HepG2 (cell line): Measurements from ENCODE around the gene C16orf54. TPM values are rescaled to one million over a fixed set of nuclear protein-coding genes. Genes with fewer than 3 reads are reported as not detected.
A peak's percentile ranks its signal among the peaks of the same experiment; 100 is the strongest.

Experiments
- ARHGAP35 ChIP-seq: sonication (generic); formaldehyde crosslinking; IDR thresholded peaks from 2 replicates; pipeline ENCODE4 v1.9.0; 2022; ENCODE audit warnings: mild to moderate bottlenecking, inconsistent platforms, moderate library complexity, missing genetic modification reagents, borderline replicate concordance
- BRCA1 ChIP-seq: sonication (generic); formaldehyde crosslinking; IDR thresholded peaks from 2 replicates; pipeline ENCODE4 v1.4.0; 2020; ENCODE audit warnings: missing genetic modification reagents
- CEBPG ChIP-seq: IDR thresholded peaks from 2 replicates; pipeline ENCODE4 v1.6.1; 2016
- CREM ChIP-seq, 2 experiments: sonication (generic) in 1 of 2; formaldehyde crosslinking in 1 of 2; IDR thresholded peaks; 2 replicates each; pipeline versions ENCODE4 v1.4.0 to v1.6.1; 2016 to 2020; ENCODE audit warnings: antibody characterized with exemption in 1 of 2, mild to moderate bottlenecking in 1 of 2, missing genetic modification reagents in 1 of 2
- DNMT3B ChIP-seq: conservative IDR thresholded peaks from 2 replicates; pipeline ENCODE4 v1.6.1; 2016; ENCODE audit warnings: missing biosample characterization, control low read depth
- HDAC1 ChIP-seq: sonication (generic); formaldehyde crosslinking; IDR thresholded peaks from 2 replicates; pipeline ENCODE4 v1.5.1; 2020; ENCODE audit warnings: mild to moderate bottlenecking, missing genetic modification reagents
- HMGA1 ChIP-seq: sonication (generic); formaldehyde crosslinking; conservative IDR thresholded peaks from 2 replicates; pipeline ENCODE4 v1.4.0; 2020; ENCODE audit warnings: missing genetic modification reagents
- HOXD1 ChIP-seq: sonication (generic); formaldehyde crosslinking; IDR thresholded peaks from 2 replicates; pipeline ENCODE4 v1.5.0; 2020; ENCODE audit warnings: missing genetic modification reagents
- MATR3 ChIP-seq: sonication (generic); formaldehyde crosslinking; IDR thresholded peaks from 2 replicates; pipeline ENCODE4 v1.4.0; 2020; ENCODE audit warnings: missing genetic modification reagents
- NAIF1 ChIP-seq: sonication (generic); formaldehyde crosslinking; IDR thresholded peaks from 2 replicates; pipeline ENCODE4 v1.5.0; 2020; ENCODE audit warnings: mild to moderate bottlenecking, missing genetic modification reagents, borderline replicate concordance
- PAWR ChIP-seq: sonication (generic); formaldehyde crosslinking; IDR thresholded peaks from 2 replicates; pipeline ENCODE4 v1.4.0; 2020; ENCODE audit warnings: missing genetic modification reagents, mild to moderate bottlenecking, borderline replicate concordance
- RBM39 ChIP-seq: fragments of 200-400 bp; formaldehyde crosslinking; IDR thresholded peaks from one replicate; pipeline ENCODE4 v1.6.1; 2018; ENCODE audit warnings: antibody characterized with exemption, mild to moderate bottlenecking, low read depth, low read length; ENCODE audit not compliant: poor library complexity, severe bottlenecking
- RELA ChIP-seq: sonication (generic); formaldehyde crosslinking; IDR thresholded peaks from 2 replicates; pipeline ENCODE4 v1.4.0; 2020; ENCODE audit warnings: missing genetic modification reagents
- SIX1 ChIP-seq: sonication (generic); formaldehyde crosslinking; IDR thresholded peaks from 2 replicates; pipeline ENCODE4 v1.4.0; 2020; ENCODE audit warnings: missing genetic modification reagents, borderline replicate concordance
- TBX2 ChIP-seq: sonication (generic); formaldehyde crosslinking; IDR thresholded peaks from 2 replicates; pipeline ENCODE4 v1.5.0; 2020; ENCODE audit warnings: missing genetic modification reagents, mild to moderate bottlenecking, borderline replicate concordance
- ZNF335 ChIP-seq: sonication (generic); formaldehyde crosslinking; IDR thresholded peaks from 2 replicates; pipeline ENCODE4 v1.4.0; 2020; ENCODE audit warnings: missing genetic modification reagents
- ZNF337 ChIP-seq: sonication (generic); formaldehyde crosslinking; IDR thresholded peaks from 2 replicates; pipeline ENCODE4 v1.5.1; 2020; ENCODE audit warnings: missing genetic modification reagents, low read depth, mild to moderate bottlenecking, borderline replicate concordance
- ZNF580 ChIP-seq: IDR thresholded peaks from 2 replicates; pipeline ENCODE4 v1.6.1; 2016; ENCODE audit warnings: low read depth, borderline replicate concordance
- polyA plus RNA-seq, 8 experiments: library from polyadenylated mRNA; depleted of rRNA in 3 of 8; stranded (reverse) in 7 of 8; unstranded in 1 of 8; fragments of >200 nt; fragmentation: Illumina TruSeq in 4 of 8; extraction: Trizol in 4 of 8; gene quantifications; 2 replicates each; pipeline versions ENCODE4 v1.2.1 to v1.2.3, GENCODE V29; 2011 to 2016; ENCODE audit warnings: low read depth in 4 of 8, missing spikeins in 1 of 8, mixed read lengths in 1 of 8; ENCODE audit not compliant: insufficient read depth in 1 of 8
- total RNA-seq, 5 experiments: library from RNA; depleted of rRNA; stranded (reverse); fragments of >200 nt; fragmentation: Illumina TruSeq; extraction: Trizol; gene quantifications; 2 replicates each; pipeline ENCODE4 v1.2.3, GENCODE V29; 2016; ENCODE audit warnings: low read depth in 1 of 5
- TF ChIP-seq, protein P1 (sequence below): sonication (generic); formaldehyde crosslinking; IDR thresholded peaks from 2 replicates; pipeline ENCODE4 v1.5.0; 2020; ENCODE audit warnings: mild to moderate bottlenecking, missing genetic modification reagents, moderate library complexity
- TF ChIP-seq, protein P2 (sequence below): sonication (generic); formaldehyde crosslinking; IDR thresholded peaks from 2 replicates; pipeline ENCODE4 v1.4.0; 2020; ENCODE audit warnings: missing genetic modification reagents, mild to moderate bottlenecking, borderline replicate concordance
- TF ChIP-seq, protein P3 (sequence below): sonication (generic); formaldehyde crosslinking; IDR thresholded peaks from 2 replicates; pipeline ENCODE4 v1.4.0; 2020; ENCODE audit warnings: missing genetic modification reagents; ENCODE audit errors: not compliant biosample characterization
- TF ChIP-seq, protein P4 (sequence below): sonication (generic); formaldehyde crosslinking; IDR thresholded peaks from 2 replicates; pipeline ENCODE4 v1.5.0; 2020; ENCODE audit warnings: mild to moderate bottlenecking, missing genetic modification reagents

Gene C16orf54
- total and polyA plus RNA-seq, 2 of the 13 experiments (the other 11 are each of a cell fraction or from before 2014, with no cell fraction given), result not detected

DNA sequence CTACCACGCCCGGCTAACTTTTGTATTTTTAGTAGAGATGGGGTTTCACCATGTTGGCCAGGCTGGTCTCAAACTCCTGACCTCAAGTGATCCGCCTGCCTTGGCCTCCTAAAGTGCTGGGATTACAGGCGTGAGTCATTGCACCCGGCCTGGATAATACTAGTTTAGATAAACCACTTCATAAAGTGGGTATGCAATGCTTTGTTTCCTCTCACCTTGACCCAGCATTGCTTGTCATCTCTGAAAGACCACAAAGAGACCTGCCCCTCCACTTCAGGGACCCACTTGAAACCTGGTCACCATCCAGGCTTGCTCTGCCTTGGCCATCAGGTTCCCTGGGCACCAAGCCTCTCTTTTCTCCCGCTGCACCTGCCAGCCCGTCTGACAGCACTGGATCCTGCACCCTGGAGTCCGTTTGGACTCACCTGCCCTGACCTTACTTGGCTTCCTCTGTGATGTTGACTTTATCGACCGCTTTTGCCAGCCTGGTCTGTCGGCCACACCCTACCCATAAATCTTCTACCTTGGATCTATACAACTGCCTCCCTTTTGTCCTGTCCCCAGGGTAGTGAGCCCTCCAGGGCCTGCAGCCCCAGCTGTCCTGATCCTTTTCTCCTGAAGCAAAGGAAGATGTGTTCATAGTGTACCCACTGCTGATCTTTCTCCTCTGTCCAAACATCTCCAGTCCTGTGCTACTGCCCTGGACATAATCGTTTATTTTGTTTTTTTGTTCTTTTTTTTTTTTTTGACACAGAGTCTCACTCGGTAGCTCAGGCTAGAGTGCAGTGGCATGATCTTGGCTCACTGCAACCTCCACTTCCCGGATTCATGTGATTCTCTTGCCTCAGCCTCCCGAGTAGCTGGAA is 19.6 kb upstream of the C16orf54 start (continued):
- TF ChIP-seq, protein P1, sequence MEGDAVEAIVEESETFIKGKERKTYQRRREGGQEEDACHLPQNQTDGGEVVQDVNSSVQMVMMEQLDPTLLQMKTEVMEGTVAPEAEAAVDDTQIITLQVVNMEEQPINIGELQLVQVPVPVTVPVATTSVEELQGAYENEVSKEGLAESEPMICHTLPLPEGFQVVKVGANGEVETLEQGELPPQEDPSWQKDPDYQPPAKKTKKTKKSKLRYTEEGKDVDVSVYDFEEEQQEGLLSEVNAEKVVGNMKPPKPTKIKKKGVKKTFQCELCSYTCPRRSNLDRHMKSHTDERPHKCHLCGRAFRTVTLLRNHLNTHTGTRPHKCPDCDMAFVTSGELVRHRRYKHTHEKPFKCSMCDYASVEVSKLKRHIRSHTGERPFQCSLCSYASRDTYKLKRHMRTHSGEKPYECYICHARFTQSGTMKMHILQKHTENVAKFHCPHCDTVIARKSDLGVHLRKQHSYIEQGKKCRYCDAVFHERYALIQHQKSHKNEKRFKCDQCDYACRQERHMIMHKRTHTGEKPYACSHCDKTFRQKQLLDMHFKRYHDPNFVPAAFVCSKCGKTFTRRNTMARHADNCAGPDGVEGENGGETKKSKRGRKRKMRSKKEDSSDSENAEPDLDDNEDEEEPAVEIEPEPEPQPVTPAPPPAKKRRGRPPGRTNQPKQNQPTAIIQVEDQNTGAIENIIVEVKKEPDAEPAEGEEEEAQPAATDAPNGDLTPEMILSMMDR (CRISPR knock-in tag), result peak; percentile 50
- TF ChIP-seq ZNF337 (CRISPR knock-in tag) (no peak; the same call in 1 of the 2 replicates), PAWR (CRISPR knock-in tag) (no peak), TBX2 (peak; percentile 96), CEBPG (CRISPR knock-in tag) (peak; percentile 56; the same call in 1 of the 2 replicates), ARHGAP35 (peak; percentile 71; the same call in 1 of the 2 replicates), BRCA1 (peak; percentile 84; the same call in 1 of the 2 replicates), HMGA1 (CRISPR knock-in tag) (no peak), RBM39 (no peak), ZNF335 (no peak), MATR3 (CRISPR knock-in tag) (no peak), HDAC1 (CRISPR knock-in tag) (peak; percentile 99), SIX1 (CRISPR knock-in tag) (0 out of 2 replicates have a peak, but pooled peaks have one; percentile 66), ZNF580 (CRISPR knock-in tag) (peak; percentile 73), RELA (CRISPR knock-in tag) (0 out of 2 replicates have a peak, but pooled peaks have one; percentile 55), NAIF1 (CRISPR knock-in tag) (0 out of 2 replicates have a peak, but pooled peaks have one; percentile 59), CREM (IDR thresholded peaks at IDR 0.05) (peak; percentile 81; the same call in 1 of the 2 replicates), CREM (CRISPR knock-in tag; IDR thresholded peaks at IDR 0.05) (no peak), HOXD1 (peak; percentile 97), DNMT3B (CRISPR knock-in tag) (0 out of 2 replicates have a peak, but pooled peaks have one; percentile 38)
- TF ChIP-seq, protein P2, sequence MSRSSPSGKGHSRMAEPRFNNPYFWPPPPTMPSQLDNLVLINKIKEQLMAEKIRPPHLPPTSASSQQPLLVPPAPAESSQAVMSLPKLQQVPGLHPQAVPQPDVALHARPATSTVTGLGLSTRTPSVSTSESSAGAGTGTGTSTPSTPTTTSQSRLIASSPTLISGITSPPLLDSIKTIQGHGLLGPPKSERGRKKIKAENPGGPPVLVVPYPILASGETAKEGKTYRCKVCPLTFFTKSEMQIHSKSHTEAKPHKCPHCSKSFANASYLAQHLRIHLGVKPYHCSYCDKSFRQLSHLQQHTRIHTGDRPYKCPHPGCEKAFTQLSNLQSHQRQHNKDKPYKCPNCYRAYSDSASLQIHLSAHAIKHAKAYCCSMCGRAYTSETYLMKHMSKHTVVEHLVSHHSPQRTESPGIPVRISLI (CRISPR knock-in tag), result peak; percentile 89
- TF ChIP-seq, protein P3, sequence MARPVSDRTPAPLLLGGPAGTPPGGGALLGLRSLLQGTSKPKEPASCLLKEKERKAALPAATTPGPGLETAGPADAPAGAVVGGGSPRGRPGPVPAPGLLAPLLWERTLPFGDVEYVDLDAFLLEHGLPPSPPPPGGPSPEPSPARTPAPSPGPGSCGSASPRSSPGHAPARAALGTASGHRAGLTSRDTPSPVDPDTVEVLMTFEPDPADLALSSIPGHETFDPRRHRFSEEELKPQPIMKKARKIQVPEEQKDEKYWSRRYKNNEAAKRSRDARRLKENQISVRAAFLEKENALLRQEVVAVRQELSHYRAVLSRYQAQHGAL (CRISPR knock-in tag), result no peak
- TF ChIP-seq, protein P4, sequence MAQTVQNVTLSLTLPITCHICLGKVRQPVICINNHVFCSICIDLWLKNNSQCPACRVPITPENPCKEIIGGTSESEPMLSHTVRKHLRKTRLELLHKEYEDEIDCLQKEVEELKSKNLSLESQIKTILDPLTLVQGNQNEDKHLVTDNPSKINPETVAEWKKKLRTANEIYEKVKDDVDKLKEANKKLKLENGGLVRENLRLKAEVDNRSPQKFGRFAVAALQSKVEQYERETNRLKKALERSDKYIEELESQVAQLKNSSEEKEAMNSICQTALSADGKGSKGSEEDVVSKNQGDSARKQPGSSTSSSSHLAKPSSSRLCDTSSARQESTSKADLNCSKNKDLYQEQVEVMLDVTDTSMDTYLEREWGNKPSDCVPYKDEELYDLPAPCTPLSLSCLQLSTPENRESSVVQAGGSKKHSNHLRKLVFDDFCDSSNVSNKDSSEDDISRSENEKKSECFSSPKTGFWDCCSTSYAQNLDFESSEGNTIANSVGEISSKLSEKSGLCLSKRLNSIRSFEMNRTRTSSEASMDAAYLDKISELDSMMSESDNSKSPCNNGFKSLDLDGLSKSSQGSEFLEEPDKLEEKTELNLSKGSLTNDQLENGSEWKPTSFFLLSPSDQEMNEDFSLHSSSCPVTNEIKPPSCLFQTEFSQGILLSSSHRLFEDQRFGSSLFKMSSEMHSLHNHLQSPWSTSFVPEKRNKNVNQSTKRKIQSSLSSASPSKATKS (CRISPR knock-in tag), result 0 out of 2 replicates have a peak, but pooled peaks have one; percentile 59
